ELR (cell line): Measurements from ENCODE around the gene FREM1.

Experiments used
- DNase-seq: peaks from one replicate; pipeline ENCODE4 v3.0.0-alpha.2; 2015; ENCODE audit warnings: low read depth

FREM1 gene

GRCh38 chr9:14822666-14823065 lies 87.6 kb downstream of the FREM1 start:
- DNase-seq, result no peak

- DNase-seq, result no peak
Observed at GRCh38 chr9:14819183-14819582, 91.0 kb downstream of the FREM1 start.

GRCh38 chr9:14814249-14814628 lies 96.0 kb downstream of the FREM1 start:
- no peak for DNase-seq

GRCh38 chr9:14813336-14814248 lies 96.6 kb downstream of the FREM1 start:
- peak; percentile 3 for DNase-seq

GRCh38 chr9:14812806-14813205 lies 97.4 kb downstream of the FREM1 start:
- DNase-seq, result no peak

- no peak for DNase-seq
Observed at GRCh38 chr9:14811844-14812243, 98.4 kb downstream of the FREM1 start.

GRCh38 chr9:14806941-14807520 lies 103.2 kb downstream of the FREM1 start:
- no peak for DNase-seq

- no peak for DNase-seq
Observed at GRCh38 chr9:14799030-14799429, 111.2 kb downstream of the FREM1 start.

GRCh38 chr9:14797435-14797834 lies 112.8 kb downstream of the FREM1 start:
- peak; percentile 9 for DNase-seq

- no peak for DNase-seq
Observed at GRCh38 chr9:14793389-14793788, 116.8 kb downstream of the FREM1 start.

GRCh38 chr9:14790628-14791027 lies 119.6 kb downstream of the FREM1 start:
- no peak for DNase-seq

GRCh38 chr9:14788846-14789245 lies 121.4 kb downstream of the FREM1 start:
- no peak for DNase-seq

- DNase-seq, result no peak
Observed at GRCh38 chr9:14783358-14783757, 126.9 kb downstream of the FREM1 start.

GRCh38 chr9:14782286-14783051 lies 127.8 kb downstream of the FREM1 start:
- no peak for DNase-seq

- DNase-seq, result no peak
Observed at GRCh38 chr9:14780693-14781092, 129.5 kb downstream of the FREM1 start.

- no peak for DNase-seq
Observed at GRCh38 chr9:14780251-14780650, 130.0 kb downstream of the FREM1 start.

- DNase-seq, result no peak
Observed at GRCh38 chr9:14779566-14780022, 130.6 kb downstream of the FREM1 start.

- DNase-seq, result no peak
Observed at GRCh38 chr9:14778565-14778964, 131.7 kb downstream of the FREM1 start.

GRCh38 chr9:14775917-14776316 lies 134.3 kb downstream of the FREM1 start:
- DNase-seq, result no peak

- no peak for DNase-seq
Observed at GRCh38 chr9:14770592-14770991, 139.6 kb downstream of the FREM1 start.

- peak; percentile 52 for DNase-seq
Observed at GRCh38 chr9:14769230-14769571, 141.0 kb downstream of the FREM1 start.

GRCh38 chr9:14768405-14769229 lies 141.6 kb downstream of the FREM1 start:
- DNase-seq, result peak; percentile 65
